WTC11 (cell line): ENCODE results near the gene EHF. TPM values are rescaled to one million over a fixed set of nuclear protein-coding genes. Genes with fewer than 3 reads are reported as not detected.
"Not testable (repeated sequence)": the region's sequence is repeated elsewhere in the genome, so short reads cannot be mapped to it uniquely, and the experiment has no call there.

ENCODE experiments used
- ATAC-seq: fragments of 200-7000 bp; cut with Tn5 transposase; 2 replicates; pipeline ENCODE4 v1.10.0; 2021; ENCODE audit warnings: mild to moderate bottlenecking, moderate library complexity
- CTCF ChIA-PET: fragments of 300-600 bp; sonication (Branson Sonifier 250); formaldehyde crosslinking; loops from one replicate; lab custom pipeline; 2021; ENCODE audit warnings: antibody characterized with exemption; lab: Charles Lee
- POLR2A ChIA-PET: fragments of 350-600 bp; sonication (Branson Sonifier 250); formaldehyde crosslinking; loops from one replicate; lab custom pipeline; 2021; ENCODE audit warnings: antibody characterized with exemption; lab: Charles Lee
- DNase-seq: peaks from one replicate; pipeline ENCODE4 v3.0.0; 2021; ENCODE audit warnings: low spot score
- H3K27ac Mint-ChIP-seq: 2 replicates; pipeline ENCODE4 v1.8.0; 2021; ENCODE audit warnings: mixed read lengths
- H3K27me3 Mint-ChIP-seq: 2 replicates; pipeline ENCODE4 v1.8.0; 2021; ENCODE audit warnings: low read depth, mild to moderate bottlenecking, moderate library complexity, mixed read lengths
- H3K36me3 Mint-ChIP-seq: 2 replicates; pipeline ENCODE4 v1.8.0; 2021; ENCODE audit warnings: mixed read lengths
- H3K4me1 Mint-ChIP-seq: 2 replicates; pipeline ENCODE4 v1.8.0; 2022; ENCODE audit warnings: mixed read lengths
- H3K4me3 Mint-ChIP-seq: 2 replicates; pipeline ENCODE4 v1.8.0; 2021; ENCODE audit warnings: mild to moderate bottlenecking, moderate library complexity, mixed read lengths
- H3K9me3 Mint-ChIP-seq: 2 replicates; pipeline ENCODE4 v1.8.0; 2021; ENCODE audit warnings: mixed read lengths
- CBFB ChIP-seq: sonication (generic); formaldehyde crosslinking; IDR thresholded peaks from 2 replicates; pipeline ENCODE4 v1.8.1; 2022; ENCODE audit warnings: mild to moderate bottlenecking, low read depth, missing genetic modification reagents
- EMX1 ChIP-seq: fragments of 250-450 bp; sonication (Bioruptor Pico); IDR thresholded peaks from 2 replicates; pipeline ENCODE4 v1.8.0; 2021; ENCODE audit warnings: mild to moderate bottlenecking
- FOXP1 ChIP-seq: sonication (generic); formaldehyde crosslinking; IDR thresholded peaks from 2 replicates; pipeline ENCODE4 v1.8.0; 2022; ENCODE audit warnings: missing genetic modification reagents, mild to moderate bottlenecking, moderate library complexity, borderline replicate concordance
- FOXP4 ChIP-seq: sonication (generic); formaldehyde crosslinking; IDR thresholded peaks from 2 replicates; pipeline ENCODE4 v1.8.0; 2022; ENCODE audit warnings: mild to moderate bottlenecking, missing genetic modification reagents
- GABPB1 ChIP-seq: sonication (generic); formaldehyde crosslinking; IDR thresholded peaks from 2 replicates; pipeline ENCODE4 v1.8.1; 2023; ENCODE audit warnings: mild to moderate bottlenecking, missing genetic modification reagents
- OVOL2 ChIP-seq: fragments of 250-450 bp; sonication (Bioruptor Pico); IDR thresholded peaks from 2 replicates; pipeline ENCODE4 v1.9.0; 2021; ENCODE audit warnings: mild to moderate bottlenecking, borderline replicate concordance
- RORB ChIP-seq: fragments of 250-450 bp; sonication (Bioruptor Pico); IDR thresholded peaks from 2 replicates; pipeline ENCODE4 v1.9.0; 2021; ENCODE audit warnings: mild to moderate bottlenecking
- TEAD4 ChIP-seq: sonication (generic); formaldehyde crosslinking; IDR thresholded peaks from 2 replicates; pipeline ENCODE4 v1.8.0; 2022; ENCODE audit warnings: mild to moderate bottlenecking, missing genetic modification reagents
- ZBTB21 ChIP-seq: sonication (generic); formaldehyde crosslinking; IDR thresholded peaks from 2 replicates; pipeline ENCODE4 v1.8.1; 2023; ENCODE audit warnings: mild to moderate bottlenecking, missing genetic modification reagents, borderline replicate concordance
- ZNF671 ChIP-seq: fragments of 250-450 bp; sonication (Bioruptor Pico); IDR thresholded peaks from 2 replicates; pipeline ENCODE4 v1.8.0; 2021; ENCODE audit warnings: mild to moderate bottlenecking
- total RNA-seq: library from RNA; stranded (reverse); gene quantifications from 3 replicates; pipeline ENCODE4 v1.2.3, GENCODE V29; 2021
- TF ChIP-seq, protein P1 (sequence below): fragments of 250-450 bp; sonication (Bioruptor Pico); IDR thresholded peaks from 2 replicates; pipeline ENCODE4 v1.9.0; 2021; ENCODE audit warnings: mild to moderate bottlenecking
- TF ChIP-seq, protein P2 (sequence below): sonication (generic); formaldehyde crosslinking; IDR thresholded peaks from 2 replicates; pipeline ENCODE4 v1.8.0; 2023; ENCODE audit warnings: missing genetic modification reagents
- TF ChIP-seq, protein P3 (sequence below): fragments of 200-600 bp; IDR thresholded peaks from 2 replicates; pipeline ENCODE4 v1.8.0; 2022; ENCODE audit warnings: antibody characterized with exemption
- TF ChIP-seq, protein P4 (sequence below): sonication (generic); formaldehyde crosslinking; IDR thresholded peaks from 2 replicates; pipeline ENCODE4 v1.8.1; 2022; ENCODE audit warnings: low read depth, missing genetic modification reagents, borderline replicate concordance
- TF ChIP-seq, protein P5 (sequence below): sonication (generic); formaldehyde crosslinking; IDR thresholded peaks from 2 replicates; pipeline ENCODE4 v1.8.0; 2023; ENCODE audit warnings: mild to moderate bottlenecking, missing genetic modification reagents

EHF gene
- total RNA-seq, 1 experiment from 2014 or later = 0.46 TPM

- TF ChIP-seq, protein P1, sequence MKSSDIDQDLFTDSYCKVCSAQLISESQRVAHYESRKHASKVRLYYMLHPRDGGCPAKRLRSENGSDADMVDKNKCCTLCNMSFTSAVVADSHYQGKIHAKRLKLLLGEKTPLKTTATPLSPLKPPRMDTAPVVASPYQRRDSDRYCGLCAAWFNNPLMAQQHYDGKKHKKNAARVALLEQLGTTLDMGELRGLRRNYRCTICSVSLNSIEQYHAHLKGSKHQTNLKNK (CRISPR knock-in tag) = no peak
- TF ChIP-seq TEAD4 (no peak), RORB (CRISPR knock-in tag) (no peak), EMX1 (no peak), GABPB1 (no peak)
- TF ChIP-seq, protein P2, sequence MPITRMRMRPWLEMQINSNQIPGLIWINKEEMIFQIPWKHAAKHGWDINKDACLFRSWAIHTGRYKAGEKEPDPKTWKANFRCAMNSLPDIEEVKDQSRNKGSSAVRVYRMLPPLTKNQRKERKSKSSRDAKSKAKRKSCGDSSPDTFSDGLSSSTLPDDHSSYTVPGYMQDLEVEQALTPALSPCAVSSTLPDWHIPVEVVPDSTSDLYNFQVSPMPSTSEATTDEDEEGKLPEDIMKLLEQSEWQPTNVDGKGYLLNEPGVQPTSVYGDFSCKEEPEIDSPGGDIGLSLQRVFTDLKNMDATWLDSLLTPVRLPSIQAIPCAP (CRISPR knock-in tag) = no peak
Measured at GRCh38 chr11:34588701-34589100, 32.2 kb upstream of the EHF start (continued).

DNA sequence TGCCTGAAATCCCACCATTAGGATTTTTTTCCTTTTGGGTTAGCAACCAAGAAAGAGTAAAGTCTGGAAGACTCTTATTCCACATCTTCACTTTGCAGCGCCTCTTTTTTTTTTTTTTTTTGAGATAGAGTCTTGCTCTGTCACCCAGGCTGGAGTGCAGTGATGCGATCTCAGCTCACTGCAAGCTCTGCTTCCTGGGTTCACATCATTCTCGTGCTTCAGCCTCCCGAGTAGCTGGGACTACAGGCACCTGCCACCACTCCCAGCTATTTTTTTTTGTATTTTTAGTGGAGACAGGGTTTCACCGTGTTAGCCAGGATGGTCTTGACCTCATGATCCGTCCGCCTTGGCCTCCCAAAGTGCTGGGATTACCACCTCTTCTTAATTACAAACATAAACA, 31.7 kb upstream of the EHF start:
- ATAC-seq, H3K27me3 Mint-ChIP-seq, POLR2A ChIA-PET, H3K36me3 Mint-ChIP-seq, H3K27ac Mint-ChIP-seq, H3K4me1 Mint-ChIP-seq, DNase-seq, H3K4me3 Mint-ChIP-seq, CTCF ChIA-PET: not testable (repeated sequence)
- H3K9me3 Mint-ChIP-seq = peaks cover 21% of the 10 kb centered on the region

DNA sequence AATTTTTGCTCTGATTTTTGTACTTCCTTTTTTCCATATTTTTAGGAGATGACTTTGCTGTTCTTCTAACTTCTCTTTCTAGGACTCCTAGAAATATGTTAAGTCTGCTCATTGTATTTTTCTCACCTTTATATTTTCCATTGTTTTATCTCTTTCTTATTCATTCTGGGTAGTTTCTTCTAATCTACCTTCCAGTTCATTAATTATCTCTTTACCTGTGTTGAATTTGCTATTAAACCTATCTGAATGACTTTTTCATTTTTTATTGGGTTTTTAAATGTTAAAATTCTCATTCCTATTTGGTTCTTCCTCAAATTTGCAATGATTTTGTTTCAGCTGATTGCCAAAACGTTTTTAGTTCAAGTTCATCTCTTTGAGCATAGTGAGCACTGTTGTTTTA, 27.8 kb upstream of the EHF start:
- DNase-seq (no peak), ATAC-seq (no peak)
- Mint-ChIP-seq H3K9me3 (peaks cover 37% of the 10 kb centered on the region), H3K27ac (no peak overlapping the region), H3K4me1 (no peaks in the 10 kb centered on the region), H3K27me3 (peaks cover 4% of the 10 kb centered on the region), H3K4me3 (no peak overlapping the region), H3K36me3 (peaks cover 4% of the 10 kb centered on the region; the same call in 1 of the 2 replicates)
- ChIA-PET POLR2A (no interaction called here), CTCF (no interaction called here)
- TF ChIP-seq, protein P3, sequence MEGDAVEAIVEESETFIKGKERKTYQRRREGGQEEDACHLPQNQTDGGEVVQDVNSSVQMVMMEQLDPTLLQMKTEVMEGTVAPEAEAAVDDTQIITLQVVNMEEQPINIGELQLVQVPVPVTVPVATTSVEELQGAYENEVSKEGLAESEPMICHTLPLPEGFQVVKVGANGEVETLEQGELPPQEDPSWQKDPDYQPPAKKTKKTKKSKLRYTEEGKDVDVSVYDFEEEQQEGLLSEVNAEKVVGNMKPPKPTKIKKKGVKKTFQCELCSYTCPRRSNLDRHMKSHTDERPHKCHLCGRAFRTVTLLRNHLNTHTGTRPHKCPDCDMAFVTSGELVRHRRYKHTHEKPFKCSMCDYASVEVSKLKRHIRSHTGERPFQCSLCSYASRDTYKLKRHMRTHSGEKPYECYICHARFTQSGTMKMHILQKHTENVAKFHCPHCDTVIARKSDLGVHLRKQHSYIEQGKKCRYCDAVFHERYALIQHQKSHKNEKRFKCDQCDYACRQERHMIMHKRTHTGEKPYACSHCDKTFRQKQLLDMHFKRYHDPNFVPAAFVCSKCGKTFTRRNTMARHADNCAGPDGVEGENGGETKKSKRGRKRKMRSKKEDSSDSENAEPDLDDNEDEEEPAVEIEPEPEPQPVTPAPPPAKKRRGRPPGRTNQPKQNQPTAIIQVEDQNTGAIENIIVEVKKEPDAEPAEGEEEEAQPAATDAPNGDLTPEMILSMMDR = no peak
- TF ChIP-seq FOXP4 (CRISPR knock-in tag) = no peak
- TF ChIP-seq CBFB (CRISPR knock-in tag) = no peak
- no peak for TF ChIP-seq ZNF671 (CRISPR knock-in tag)
- TF ChIP-seq, protein P4, sequence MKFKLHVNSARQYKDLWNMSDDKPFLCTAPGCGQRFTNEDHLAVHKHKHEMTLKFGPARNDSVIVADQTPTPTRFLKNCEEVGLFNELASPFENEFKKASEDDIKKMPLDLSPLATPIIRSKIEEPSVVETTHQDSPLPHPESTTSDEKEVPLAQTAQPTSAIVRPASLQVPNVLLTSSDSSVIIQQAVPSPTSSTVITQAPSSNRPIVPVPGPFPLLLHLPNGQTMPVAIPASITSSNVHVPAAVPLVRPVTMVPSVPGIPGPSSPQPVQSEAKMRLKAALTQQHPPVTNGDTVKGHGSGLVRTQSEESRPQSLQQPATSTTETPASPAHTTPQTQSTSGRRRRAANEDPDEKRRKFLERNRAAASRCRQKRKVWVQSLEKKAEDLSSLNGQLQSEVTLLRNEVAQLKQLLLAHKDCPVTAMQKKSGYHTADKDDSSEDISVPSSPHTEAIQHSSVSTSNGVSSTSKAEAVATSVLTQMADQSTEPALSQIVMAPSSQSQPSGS (CRISPR knock-in tag) = no peak
- TF ChIP-seq FOXP1 (CRISPR knock-in tag) = no peak
- TF ChIP-seq, protein P5, sequence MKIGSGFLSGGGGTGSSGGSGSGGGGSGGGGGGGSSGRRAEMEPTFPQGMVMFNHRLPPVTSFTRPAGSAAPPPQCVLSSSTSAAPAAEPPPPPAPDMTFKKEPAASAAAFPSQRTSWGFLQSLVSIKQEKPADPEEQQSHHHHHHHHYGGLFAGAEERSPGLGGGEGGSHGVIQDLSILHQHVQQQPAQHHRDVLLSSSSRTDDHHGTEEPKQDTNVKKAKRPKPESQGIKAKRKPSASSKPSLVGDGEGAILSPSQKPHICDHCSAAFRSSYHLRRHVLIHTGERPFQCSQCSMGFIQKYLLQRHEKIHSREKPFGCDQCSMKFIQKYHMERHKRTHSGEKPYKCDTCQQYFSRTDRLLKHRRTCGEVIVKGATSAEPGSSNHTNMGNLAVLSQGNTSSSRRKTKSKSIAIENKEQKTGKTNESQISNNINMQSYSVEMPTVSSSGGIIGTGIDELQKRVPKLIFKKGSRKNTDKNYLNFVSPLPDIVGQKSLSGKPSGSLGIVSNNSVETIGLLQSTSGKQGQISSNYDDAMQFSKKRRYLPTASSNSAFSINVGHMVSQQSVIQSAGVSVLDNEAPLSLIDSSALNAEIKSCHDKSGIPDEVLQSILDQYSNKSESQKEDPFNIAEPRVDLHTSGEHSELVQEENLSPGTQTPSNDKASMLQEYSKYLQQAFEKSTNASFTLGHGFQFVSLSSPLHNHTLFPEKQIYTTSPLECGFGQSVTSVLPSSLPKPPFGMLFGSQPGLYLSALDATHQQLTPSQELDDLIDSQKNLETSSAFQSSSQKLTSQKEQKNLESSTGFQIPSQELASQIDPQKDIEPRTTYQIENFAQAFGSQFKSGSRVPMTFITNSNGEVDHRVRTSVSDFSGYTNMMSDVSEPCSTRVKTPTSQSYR = no peak
- no peak for TF ChIP-seq OVOL2 (CRISPR knock-in tag)
- no peak for TF ChIP-seq ZBTB21
